Gastrocnemius medialis (tissue), 4 donors: ENCODE data around the gene EML3. TPM values are rescaled to one million over a fixed set of nuclear protein-coding genes. Genes with fewer than 3 reads are reported as not detected.
"Not testable (repeated sequence)": the region's sequence is repeated elsewhere in the genome, so short reads cannot be mapped to it uniquely, and the experiment has no call there.

Experiments
- ATAC-seq, 2 donors: fragments of 150-250 bp; one replicate each; pipeline ENCODE4 v1.9.1; 2016
- DNase-seq, 2 donors: peaks; one replicate each; pipeline ENCODE4 v3.0.0-alpha.2; 2019
- H3K27ac ChIP-seq, 4 donors: fragments of 200-600 bp; sonication (generic); 1 replicate in 1 of 4; 2 replicates in 3 of 4; pipeline ENCODE4 v1.5.1; 2016 to 2018; ENCODE audit warnings: mild to moderate bottlenecking in 2 of 4, moderate library complexity in 1 of 4
- H3K27me3 ChIP-seq, 3 donors: fragments of 200-600 bp; sonication (generic) in 2 of 3; 1 replicate in 1 of 3; 2 replicates in 2 of 3; pipeline versions ENCODE4 v1.5.1 to v1.6.0; 2016 to 2019; ENCODE audit warnings: mild to moderate bottlenecking in 1 of 3, moderate library complexity in 1 of 3
- H3K36me3 ChIP-seq, 2 donors: fragments of 200-600 bp; sonication (generic) in 1 of 2; one replicate each; pipeline ENCODE4 v1.5.1; 2017 to 2018
- H3K4me1 ChIP-seq, 2 donors: fragments of 200-600 bp; sonication (generic) in 1 of 2; one replicate each; pipeline ENCODE4 v1.5.1; 2016 to 2017; ENCODE audit warnings: mild to moderate bottlenecking in 2 of 2
- H3K4me3 ChIP-seq, 4 donors: fragments of 200-600 bp; sonication (generic) in 3 of 4; 1 replicate in 1 of 4; 2 replicates in 3 of 4; pipeline ENCODE4 v1.5.1; 2016 to 2019; ENCODE audit warnings: mild to moderate bottlenecking in 2 of 4
- H3K9me3 ChIP-seq, 3 donors: fragments of 200-600 bp; sonication (generic) in 2 of 3; 1 replicate in 1 of 3; 2 replicates in 2 of 3; pipeline ENCODE4 v1.5.1; 2016 to 2019
- CTCF ChIP-seq, 5 experiments: fragments of 450-650 bp in 3 of 5; fragments of 200-600 bp in 2 of 5; sonication (generic) in 2 of 5; IDR thresholded peaks in 4 of 5; conservative IDR thresholded peaks in 1 of 5; 1 replicate in 4 of 5; 2 replicates in 1 of 5; pipeline ENCODE4 v1.5.1; 2016 to 2019; ENCODE audit warnings: antibody characterized with exemption in 5 of 5, mild to moderate bottlenecking in 3 of 5, moderate library complexity in 3 of 5
- POLR2A ChIP-seq, 2 donors: fragments of 450-650 bp; IDR thresholded peaks; one replicate each; pipeline ENCODE4 v1.6.1; 2017; ENCODE audit warnings: antibody characterized with exemption in 2 of 2, mild to moderate bottlenecking in 2 of 2, moderate library complexity in 2 of 2
- in situ Hi-C, 4 donors: fragments of 200-750 bp; cut with MboI; loops; one replicate each; pipeline versions ENCODE4 v1.15.0 to v1.8.0; 2017; ENCODE audit warnings: low sequenced_read_pairs in 4 of 4
- intact Hi-C: fragments of 100-400 bp; cut with DNase I; formaldehyde crosslinking; loops from one replicate; pipeline ENCODE4 v1.15.1; 2023; ENCODE audit warnings: low total_unique reads
- total RNA-seq, 4 donors: library from RNA; depleted of rRNA; stranded (reverse); fragments of >200 nt; gene quantifications; one replicate each; pipeline versions ENCODE4 v1.1.0 to v1.2.3, GENCODE V29; 2016

Gene EML3
- total RNA-seq, 4 donors from 2014 or later = 4.7 to 7.9 (median 7.0) TPM

- intact Hi-C loops = no loop called here
- DNase-seq (no peak), ATAC-seq (no peak)
- Histone ChIP-seq H3K27ac (peak overlapping the region in 1 of 4 donors; percentile 97), H3K4me3 (no peak overlapping the region), H3K4me1 (peaks cover 26% of the 10 kb centered on the region in 2 donors), H3K27me3 (no peaks in the 10 kb centered on the region), H3K36me3 (peaks cover 0 to 41% of the 10 kb centered on the region in 2 donors), H3K9me3 (no peaks in the 10 kb centered on the region)
- TF ChIP-seq POLR2A (IDR thresholded peaks at IDR 0.05) = no peak
- TF ChIP-seq CTCF (IDR thresholded peaks at IDR 0.05 in 4 of 5, conservative IDR thresholded peaks at IDR 0.05 in 1 of 5) = no peak
- in situ Hi-C loops = no loop called here
These were observed 23.5 kb downstream of the EML3 start for GRCh38 chr11:62588966-62589637.

- peaks cover 7 to 18% of the 10 kb centered on the region in 2 donors for H3K4me1 ChIP-seq
- peaks cover 0 to 49% of the 10 kb centered on the region in 2 donors for H3K36me3 ChIP-seq
- H3K27me3 ChIP-seq, H3K9me3 ChIP-seq, DNase-seq, intact Hi-C loops, ATAC-seq, in situ Hi-C loops, H3K4me3 ChIP-seq: not testable (repeated sequence)
- peak overlapping the region in 1 of 4 donors; percentile 34 for H3K27ac ChIP-seq
These were observed 27.2 kb downstream of the EML3 start for GRCh38 chr11:62585356-62585755.

GRCh38 chr11:62581735-62582134 lies 30.8 kb downstream of the EML3 start:
- H3K4me1 ChIP-seq = peaks cover 3 to 13% of the 10 kb centered on the region in 2 donors
- peaks cover 0 to 45% of the 10 kb centered on the region in 2 donors for H3K36me3 ChIP-seq
- H3K27ac ChIP-seq = peak overlapping the region; percentile 6 to 91 (median 57)
- in situ Hi-C loops, H3K4me3 ChIP-seq, H3K9me3 ChIP-seq, H3K27me3 ChIP-seq, intact Hi-C loops, DNase-seq, ATAC-seq: not testable (repeated sequence)

GRCh38 chr11:62580959-62581715 lies 31.4 kb downstream of the EML3 start:
- Histone ChIP-seq H3K36me3 (peaks cover 0 to 40% of the 10 kb centered on the region in 2 donors), H3K4me3 (no peak overlapping the region), H3K9me3 (no peaks in the 10 kb centered on the region), H3K4me1 (peaks cover 4 to 13% of the 10 kb centered on the region in 2 donors), H3K27ac (peak overlapping the region; percentile 6 to 91 (median 57)), H3K27me3 (no peaks in the 10 kb centered on the region)
- in situ Hi-C loops = no loop called here
- peak in 1 of 2 donors; percentile 70 for DNase-seq
- TF ChIP-seq POLR2A (IDR thresholded peaks at IDR 0.05) (no peak), CTCF (IDR thresholded peaks at IDR 0.05 in 4 of 5, conservative IDR thresholded peaks at IDR 0.05 in 1 of 5) (no peak)
- intact Hi-C loops = no loop called here
- peak; percentile 59 to 82 for ATAC-seq

GRCh38 chr11:62579252-62579651 lies 33.3 kb downstream of the EML3 start:
- DNase-seq = no peak
- ATAC-seq = peak in 1 of 2 donors; percentile 19
- in situ Hi-C loops (no loop called here), intact Hi-C loops (no loop called here)
- Histone ChIP-seq H3K4me3 (no peak overlapping the region), H3K27me3 (no peaks in the 10 kb centered on the region), H3K4me1 (peaks cover 22 to 32% of the 10 kb centered on the region in 2 donors), H3K27ac (peak overlapping the region; percentile 27 to 93 (median 90)), H3K36me3 (peaks cover 0 to 35% of the 10 kb centered on the region in 2 donors), H3K9me3 (no peaks in the 10 kb centered on the region)
- no peak for TF ChIP-seq POLR2A (IDR thresholded peaks at IDR 0.05)
- TF ChIP-seq CTCF (IDR thresholded peaks at IDR 0.05 in 4 of 5, conservative IDR thresholded peaks at IDR 0.05 in 1 of 5) = no peak
